ENCODE measurements around the gene FHL2.

DNA sequence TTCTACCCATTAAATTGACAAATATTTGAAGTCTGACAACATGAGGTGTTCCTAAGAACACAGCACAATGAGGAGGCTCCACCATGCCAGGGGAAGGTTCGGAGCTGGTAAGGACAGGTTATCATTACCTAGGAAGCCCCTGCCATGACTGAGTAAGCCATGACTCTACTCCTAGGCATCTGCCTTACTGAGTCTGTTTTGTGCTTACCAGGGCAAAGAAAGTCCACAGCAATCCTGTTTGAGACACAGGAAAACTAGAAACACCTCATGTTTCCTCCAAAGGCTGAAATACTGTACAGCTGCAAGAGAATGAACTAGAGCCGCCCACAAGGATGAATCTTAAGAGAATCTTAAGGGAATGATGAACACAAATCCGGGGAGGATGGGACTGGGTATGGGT, 80.9 kb downstream of the FHL2 start:
- TF ChIP-seq RAD21 (IDR thresholded peaks at IDR 0.05) (no peak), SP1 (IDR thresholded peaks at IDR 0.05) (no peak)
- TF ChIP-seq, protein P1, sequence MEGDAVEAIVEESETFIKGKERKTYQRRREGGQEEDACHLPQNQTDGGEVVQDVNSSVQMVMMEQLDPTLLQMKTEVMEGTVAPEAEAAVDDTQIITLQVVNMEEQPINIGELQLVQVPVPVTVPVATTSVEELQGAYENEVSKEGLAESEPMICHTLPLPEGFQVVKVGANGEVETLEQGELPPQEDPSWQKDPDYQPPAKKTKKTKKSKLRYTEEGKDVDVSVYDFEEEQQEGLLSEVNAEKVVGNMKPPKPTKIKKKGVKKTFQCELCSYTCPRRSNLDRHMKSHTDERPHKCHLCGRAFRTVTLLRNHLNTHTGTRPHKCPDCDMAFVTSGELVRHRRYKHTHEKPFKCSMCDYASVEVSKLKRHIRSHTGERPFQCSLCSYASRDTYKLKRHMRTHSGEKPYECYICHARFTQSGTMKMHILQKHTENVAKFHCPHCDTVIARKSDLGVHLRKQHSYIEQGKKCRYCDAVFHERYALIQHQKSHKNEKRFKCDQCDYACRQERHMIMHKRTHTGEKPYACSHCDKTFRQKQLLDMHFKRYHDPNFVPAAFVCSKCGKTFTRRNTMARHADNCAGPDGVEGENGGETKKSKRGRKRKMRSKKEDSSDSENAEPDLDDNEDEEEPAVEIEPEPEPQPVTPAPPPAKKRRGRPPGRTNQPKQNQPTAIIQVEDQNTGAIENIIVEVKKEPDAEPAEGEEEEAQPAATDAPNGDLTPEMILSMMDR (IDR thresholded peaks at IDR 0.05; ENCODE audit: low read depth, low read length, missing input control): no peak
